ENCODE results near the gene FRRS1.

FRRS1 gene

DNA sequence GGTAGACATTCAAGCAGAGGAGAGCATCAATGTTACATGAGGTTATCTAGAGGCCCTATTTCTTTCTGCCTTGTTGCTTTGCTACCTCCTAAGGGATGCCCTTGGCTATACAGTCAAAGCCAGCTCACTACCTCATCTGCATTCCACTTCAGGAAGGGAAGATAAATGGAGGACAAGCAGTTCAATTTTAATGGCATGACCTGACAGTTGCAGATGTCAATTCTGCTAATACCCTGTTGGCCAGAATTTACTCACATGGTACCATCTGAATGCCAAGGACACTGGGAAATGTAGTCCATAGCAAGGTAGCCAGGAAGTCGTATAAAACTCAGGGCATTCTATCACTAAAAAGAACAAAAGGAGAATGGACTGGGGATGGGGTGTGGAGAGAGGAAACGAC, 89.0 kb downstream of the FRRS1 start:
- H3K36me3 Mint-ChIP-seq: no peaks in the 10 kb centered on the region
- no peaks in the 10 kb centered on the region for H3K4me1 Mint-ChIP-seq
- H3K4me3 Mint-ChIP-seq: no peak overlapping the region
- no peak overlapping the region for H3K27ac Mint-ChIP-seq
- H3K9me3 Mint-ChIP-seq: no peaks in the 10 kb centered on the region
- H3K27me3 Mint-ChIP-seq: peaks cover 3% of the 10 kb centered on the region

DNA sequence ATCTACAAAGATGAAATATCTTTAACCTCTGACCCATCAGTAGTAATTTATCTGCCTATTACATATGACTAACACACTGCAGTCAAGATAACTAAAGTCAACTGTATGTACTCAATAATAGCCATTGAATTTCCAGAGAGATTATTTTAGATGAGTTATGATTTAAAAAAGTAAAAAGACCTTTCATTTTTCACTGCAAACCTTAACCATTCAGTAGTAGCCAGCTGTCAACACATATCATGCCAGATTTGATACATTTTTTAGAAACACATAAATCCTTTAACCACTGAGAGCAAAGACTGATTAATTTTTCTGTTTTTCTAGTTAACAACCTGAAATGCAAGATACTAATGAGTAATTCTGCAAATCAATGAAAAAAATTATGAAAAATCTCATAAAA, 89.6 kb downstream of the FRRS1 start:
- Mint-ChIP-seq H3K36me3 (no peaks in the 10 kb centered on the region), H3K27me3 (peaks cover 3% of the 10 kb centered on the region), H3K9me3 (no peaks in the 10 kb centered on the region), H3K4me3 (no peak overlapping the region), H3K4me1 (no peaks in the 10 kb centered on the region), H3K27ac (no peak overlapping the region)

DNA sequence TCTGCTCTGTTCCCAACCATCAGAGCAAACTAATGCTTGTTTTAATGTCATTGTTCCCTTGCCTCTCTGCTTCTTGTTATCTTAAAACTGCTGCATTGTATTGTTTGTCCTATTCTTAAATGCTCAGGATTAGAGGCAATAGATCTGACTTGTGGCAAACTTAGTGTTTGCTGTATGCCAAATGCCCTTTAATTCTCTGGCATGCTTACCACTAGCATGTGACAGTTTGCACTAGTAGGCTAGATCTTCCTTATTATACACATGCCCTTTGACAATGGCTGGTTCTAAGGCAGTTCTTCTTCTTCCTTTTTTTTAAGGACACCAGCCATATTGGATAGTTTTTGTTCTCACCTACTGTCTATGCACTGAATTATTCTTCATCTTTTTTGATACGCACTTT, 90.4 kb downstream of the FRRS1 start:
- peaks cover 3% of the 10 kb centered on the region for H3K27me3 Mint-ChIP-seq
- no peaks in the 10 kb centered on the region for H3K9me3 Mint-ChIP-seq
- H3K4me3 Mint-ChIP-seq: no peak overlapping the region
- no peaks in the 10 kb centered on the region for H3K4me1 Mint-ChIP-seq
- H3K36me3 Mint-ChIP-seq: no peaks in the 10 kb centered on the region
- no peak overlapping the region for H3K27ac Mint-ChIP-seq

DNA sequence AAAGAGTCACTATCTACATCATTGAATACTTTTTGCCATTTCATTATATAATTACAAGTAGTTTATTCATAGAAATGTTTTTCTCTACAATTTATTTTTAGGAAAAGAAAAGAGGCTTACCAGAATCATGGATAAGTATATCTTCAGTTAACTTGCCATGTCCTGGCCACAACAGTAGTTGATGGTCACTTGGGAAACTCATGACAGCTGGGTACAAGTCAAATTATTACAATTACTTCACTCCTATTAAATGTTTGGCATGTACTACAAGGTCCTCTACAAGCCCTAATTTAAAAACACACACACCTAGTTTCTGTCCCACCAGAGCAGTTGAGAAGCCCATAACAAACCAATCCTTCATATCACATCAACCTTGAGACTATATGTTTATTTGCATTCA, 91.1 kb downstream of the FRRS1 start:
- Mint-ChIP-seq H3K9me3 (no peaks in the 10 kb centered on the region), H3K36me3 (no peaks in the 10 kb centered on the region), H3K4me3 (no peak overlapping the region), H3K4me1 (no peaks in the 10 kb centered on the region), H3K27ac (no peak overlapping the region), H3K27me3 (peaks cover 3% of the 10 kb centered on the region)

DNA sequence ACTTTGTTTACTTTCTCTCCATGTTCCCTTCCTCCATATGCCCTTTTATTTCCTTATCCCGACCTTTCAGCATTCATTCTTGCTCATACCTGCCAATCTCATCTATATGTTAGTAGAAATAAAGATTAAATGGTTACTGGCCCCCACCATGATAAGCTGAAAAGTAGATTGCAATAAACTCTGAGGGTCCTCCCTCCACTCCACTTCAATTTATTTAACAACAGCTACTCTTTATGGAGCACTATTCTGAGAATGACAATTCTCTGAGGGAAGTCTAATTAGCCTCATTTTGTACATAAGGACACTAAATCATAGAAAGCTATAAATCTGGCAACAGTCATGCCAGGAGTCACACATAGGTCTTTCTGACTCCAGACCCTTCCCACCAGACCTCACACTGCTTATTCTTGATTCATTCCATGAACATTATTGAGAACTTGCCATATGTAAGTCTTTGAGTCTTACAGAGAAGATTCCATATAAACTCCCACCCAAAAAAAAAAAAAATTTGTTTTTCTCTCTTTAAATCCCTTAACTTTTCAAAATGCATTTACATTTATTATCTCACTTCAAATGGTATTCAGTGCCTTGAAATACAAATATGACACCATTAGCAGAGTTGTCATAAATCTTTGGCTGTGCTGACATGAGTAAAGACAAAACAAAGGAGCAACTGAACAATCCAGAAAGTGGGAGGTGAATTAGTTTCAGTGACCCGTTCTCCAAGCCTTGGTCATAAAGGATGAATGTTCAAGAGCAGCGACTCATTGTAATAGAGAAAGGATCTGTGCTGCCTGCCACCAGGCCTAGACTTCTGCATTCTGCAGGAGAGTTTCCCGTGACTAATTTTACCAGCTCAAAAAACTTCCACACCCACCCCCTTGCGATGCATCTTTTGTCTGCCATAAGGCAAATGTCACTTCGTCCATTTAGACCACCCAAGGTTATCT, 92.0 kb downstream of the FRRS1 start:
- Mint-ChIP-seq H3K36me3 (no peaks in the 10 kb centered on the region), H3K27ac (no peak overlapping the region), H3K4me3 (no peak overlapping the region), H3K27me3 (peaks cover 5% of the 10 kb centered on the region), H3K4me1 (no peaks in the 10 kb centered on the region), H3K9me3 (no peaks in the 10 kb centered on the region)

DNA sequence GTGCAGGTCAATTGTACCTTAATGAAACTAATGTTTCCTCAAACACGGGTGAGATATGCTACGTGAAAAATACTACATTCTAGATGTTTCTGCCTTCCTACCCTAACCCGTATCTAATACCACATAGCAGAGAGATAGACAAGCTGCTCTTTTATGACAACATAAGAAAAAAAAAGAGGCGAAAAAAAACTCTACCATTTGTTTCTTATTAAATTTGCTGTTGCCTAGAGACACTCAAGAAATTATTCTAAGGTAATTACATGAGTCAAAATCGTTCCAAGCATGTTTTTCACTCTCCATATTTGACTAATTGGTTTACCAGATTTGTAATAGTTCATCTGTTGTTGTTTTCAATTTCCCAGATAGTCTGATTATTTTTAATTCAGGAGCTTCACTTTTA, 93.1 kb downstream of the FRRS1 start:
- Mint-ChIP-seq H3K4me3 (no peak overlapping the region), H3K27me3 (peaks cover 6% of the 10 kb centered on the region), H3K36me3 (no peaks in the 10 kb centered on the region), H3K9me3 (no peaks in the 10 kb centered on the region), H3K27ac (no peak overlapping the region), H3K4me1 (no peaks in the 10 kb centered on the region)

DNA sequence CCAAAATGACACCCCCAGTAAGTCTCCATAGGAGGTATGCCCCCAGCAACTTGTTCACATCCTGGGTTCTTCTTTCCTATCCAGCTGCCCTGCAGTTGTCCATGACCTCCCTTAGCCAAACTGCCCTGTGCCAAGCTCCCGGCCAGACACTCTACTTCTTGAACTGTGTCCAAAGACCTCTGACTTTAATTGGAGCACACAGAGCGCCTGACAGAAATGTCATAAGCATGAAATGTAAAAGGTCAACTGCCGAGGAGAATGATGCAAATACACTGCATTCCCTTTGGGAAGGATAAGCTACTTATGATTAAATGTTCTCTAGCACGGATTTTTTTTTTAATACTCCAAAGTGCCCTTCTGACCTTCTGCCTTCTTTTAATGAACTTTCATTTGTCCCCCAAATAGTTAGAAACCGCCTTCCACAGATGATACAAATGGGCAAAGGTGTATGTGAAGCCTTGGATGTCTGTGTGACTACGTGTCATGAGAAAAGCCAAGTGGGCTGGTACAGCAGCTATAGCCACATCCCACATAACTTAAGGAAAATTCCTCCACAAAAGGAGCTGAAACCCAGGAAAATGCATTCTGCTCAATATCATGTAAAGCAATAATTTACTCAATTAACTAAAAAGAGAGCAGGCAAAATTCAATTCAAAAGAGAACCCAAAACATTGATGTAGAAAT, 93.8 kb downstream of the FRRS1 start:
- H3K27ac Mint-ChIP-seq: no peak overlapping the region
- no peaks in the 10 kb centered on the region for H3K36me3 Mint-ChIP-seq
- peaks cover 6% of the 10 kb centered on the region for H3K27me3 Mint-ChIP-seq
- H3K9me3 Mint-ChIP-seq: no peaks in the 10 kb centered on the region
- H3K4me1 Mint-ChIP-seq: no peaks in the 10 kb centered on the region
- H3K4me3 Mint-ChIP-seq: no peak overlapping the region

DNA sequence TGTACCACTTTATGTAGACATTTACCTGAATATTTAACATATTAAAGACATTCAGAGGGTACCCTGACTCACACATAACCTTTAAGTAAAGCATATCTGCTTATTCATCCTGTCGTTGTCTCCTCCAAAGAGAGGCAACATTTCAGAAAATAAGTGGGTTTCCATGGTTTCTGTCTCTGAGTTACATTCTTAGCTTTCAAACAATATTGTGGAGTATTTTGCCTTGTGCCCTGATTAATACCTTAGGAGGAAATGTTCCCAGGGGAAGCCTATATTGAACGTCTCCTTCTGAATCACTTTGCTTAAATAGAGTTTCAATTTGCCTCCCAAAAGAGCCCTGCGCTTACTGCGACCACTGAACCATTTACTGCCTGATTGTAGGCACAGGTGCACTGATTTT, 94.4 kb downstream of the FRRS1 start:
- Mint-ChIP-seq H3K4me1 (no peaks in the 10 kb centered on the region), H3K27ac (no peak overlapping the region), H3K27me3 (peaks cover 6% of the 10 kb centered on the region), H3K4me3 (no peak overlapping the region), H3K36me3 (no peaks in the 10 kb centered on the region), H3K9me3 (no peaks in the 10 kb centered on the region)

DNA sequence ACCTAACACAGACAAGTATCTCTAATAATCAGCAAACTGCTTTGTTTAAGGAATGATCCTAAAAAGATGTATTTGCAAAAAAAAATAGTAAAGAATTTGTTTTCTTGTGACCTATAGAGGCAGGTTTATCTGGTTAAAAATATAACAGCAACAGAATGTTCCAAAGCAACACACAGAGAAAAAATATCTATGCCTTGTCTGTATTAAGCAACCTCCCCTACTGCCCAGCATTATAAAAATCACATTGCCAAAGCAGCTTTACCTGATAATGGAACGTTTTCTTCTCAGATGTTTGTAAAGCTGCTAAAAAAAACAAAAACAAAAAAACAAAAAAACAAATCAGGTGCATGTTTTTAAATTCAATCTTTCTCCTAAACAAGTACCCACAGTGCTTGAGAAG, 95.9 kb downstream of the FRRS1 start:
- Mint-ChIP-seq H3K36me3 (no peaks in the 10 kb centered on the region), H3K4me1 (no peaks in the 10 kb centered on the region), H3K27me3 (peaks cover 9% of the 10 kb centered on the region), H3K4me3 (no peak overlapping the region), H3K9me3 (no peaks in the 10 kb centered on the region), H3K27ac (no peak overlapping the region)

DNA sequence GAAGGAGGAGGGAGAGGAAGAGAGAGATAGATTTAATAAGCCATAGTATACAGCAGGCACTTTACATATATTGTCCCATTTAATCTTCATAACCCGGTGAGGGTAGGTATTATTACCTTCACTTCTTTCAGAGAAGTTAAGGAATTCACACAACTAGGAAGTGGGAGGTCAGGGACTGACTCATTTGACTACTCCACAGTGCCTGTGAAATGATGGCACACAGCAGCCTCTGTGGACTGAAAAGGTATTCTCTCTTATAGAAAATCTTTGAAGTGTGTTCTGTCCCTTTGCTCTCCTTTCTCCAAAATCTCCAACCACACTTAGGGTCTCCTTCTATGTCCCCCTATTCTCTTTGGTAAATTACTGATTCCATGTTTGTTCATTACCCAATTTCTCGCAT, 96.6 kb downstream of the FRRS1 start:
- Mint-ChIP-seq H3K36me3 (no peaks in the 10 kb centered on the region), H3K4me3 (no peak overlapping the region), H3K4me1 (no peaks in the 10 kb centered on the region), H3K27ac (no peak overlapping the region), H3K27me3 (peaks cover 9% of the 10 kb centered on the region), H3K9me3 (no peaks in the 10 kb centered on the region)

DNA sequence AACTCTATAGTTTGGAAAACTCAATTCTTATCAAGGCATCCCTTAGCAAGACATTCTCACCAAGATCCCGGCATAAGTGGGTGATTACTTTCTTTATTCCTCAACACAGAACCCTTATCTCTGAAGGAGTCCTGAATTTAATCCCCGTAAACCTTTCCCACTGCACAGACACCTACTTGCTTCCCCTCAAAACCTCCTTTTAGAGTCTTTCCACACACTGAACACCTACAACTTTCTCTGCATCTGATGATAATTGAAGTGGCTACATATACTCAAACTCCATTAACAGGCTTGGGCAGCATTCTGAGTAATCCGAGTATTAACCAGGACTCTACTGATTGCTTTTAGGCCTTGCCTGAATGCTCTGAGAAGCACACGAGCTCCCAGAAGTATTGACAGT, 97.1 kb downstream of the FRRS1 start:
- Mint-ChIP-seq H3K27ac (no peak overlapping the region), H3K27me3 (peaks cover 11% of the 10 kb centered on the region), H3K4me3 (no peak overlapping the region), H3K9me3 (no peaks in the 10 kb centered on the region), H3K4me1 (no peaks in the 10 kb centered on the region), H3K36me3 (no peaks in the 10 kb centered on the region)

DNA sequence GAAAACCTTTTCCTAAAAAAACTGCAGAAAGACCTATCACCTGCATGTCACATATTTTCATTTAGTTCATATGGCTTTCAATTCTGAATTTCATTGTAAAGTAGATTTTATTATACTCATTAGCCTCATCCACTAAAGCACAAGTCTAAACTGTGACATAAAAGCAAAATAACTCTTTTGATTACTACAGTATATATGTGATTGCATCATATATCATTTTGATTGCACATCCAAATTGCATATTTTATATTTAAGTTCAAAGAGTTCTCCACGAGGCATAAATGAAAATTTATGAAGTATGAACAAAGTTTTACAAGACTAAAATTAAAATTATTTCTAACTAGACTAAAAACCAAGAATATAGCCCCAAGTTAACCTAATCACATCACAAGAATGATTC, 101.2 kb downstream of the FRRS1 start:
- Mint-ChIP-seq H3K27me3 (peaks cover 8% of the 10 kb centered on the region), H3K9me3 (no peaks in the 10 kb centered on the region), H3K27ac (no peak overlapping the region), H3K4me1 (no peaks in the 10 kb centered on the region), H3K4me3 (no peak overlapping the region), H3K36me3 (no peaks in the 10 kb centered on the region)

DNA sequence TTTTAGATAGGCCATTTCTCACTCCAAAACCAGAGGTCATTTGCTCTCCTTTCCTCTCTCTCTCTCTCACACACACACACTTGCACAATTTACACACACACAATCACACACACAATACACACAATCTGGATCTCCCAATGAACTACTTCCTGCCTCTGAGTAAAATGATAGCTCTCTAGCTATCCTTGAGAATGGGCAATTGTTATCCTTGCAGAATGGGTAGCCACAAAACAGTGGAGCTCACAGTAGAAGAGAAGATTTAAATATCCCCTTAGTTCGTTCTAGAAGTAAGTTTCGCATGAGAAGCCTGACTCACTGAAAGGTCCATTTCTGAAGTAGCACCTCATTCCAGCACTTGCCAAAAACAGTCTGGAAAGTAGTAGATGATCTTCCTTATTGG, 102.9 kb downstream of the FRRS1 start:
- no peaks in the 10 kb centered on the region for H3K4me1 Mint-ChIP-seq
- H3K9me3 Mint-ChIP-seq: no peaks in the 10 kb centered on the region
- H3K27ac Mint-ChIP-seq: no peak overlapping the region
- no peak overlapping the region for H3K4me3 Mint-ChIP-seq
- H3K27me3 Mint-ChIP-seq: peaks cover 6% of the 10 kb centered on the region
- no peaks in the 10 kb centered on the region for H3K36me3 Mint-ChIP-seq

DNA sequence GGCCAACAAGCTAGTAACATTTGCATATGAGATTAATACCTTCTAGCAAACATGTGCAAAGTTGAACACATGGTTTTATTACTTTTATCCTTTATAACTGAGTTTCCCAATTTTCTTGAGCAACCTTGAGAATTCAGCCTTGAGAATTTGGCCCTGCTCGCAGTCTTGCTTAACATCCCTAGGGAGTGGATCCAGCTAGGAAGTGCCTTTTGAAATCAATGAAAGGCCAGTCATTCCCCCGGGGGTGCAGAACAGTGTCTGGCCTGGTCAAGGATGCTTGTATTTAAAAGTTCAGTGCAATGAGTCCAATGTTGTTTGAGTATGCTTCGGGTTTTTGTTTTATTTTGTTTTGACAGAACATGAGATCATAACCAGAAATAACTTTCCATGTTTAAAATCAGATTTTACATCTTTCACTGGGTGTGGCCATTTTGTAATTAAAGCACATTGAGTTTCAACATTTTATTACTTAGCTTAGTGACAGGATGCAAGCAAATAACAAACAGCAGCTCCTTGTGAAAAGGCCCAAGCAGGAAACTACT, 103.8 kb downstream of the FRRS1 start:
- Mint-ChIP-seq H3K27me3 (peaks cover 6% of the 10 kb centered on the region), H3K4me1 (no peaks in the 10 kb centered on the region), H3K4me3 (no peak overlapping the region), H3K9me3 (no peaks in the 10 kb centered on the region), H3K27ac (no peak overlapping the region), H3K36me3 (no peaks in the 10 kb centered on the region)

DNA sequence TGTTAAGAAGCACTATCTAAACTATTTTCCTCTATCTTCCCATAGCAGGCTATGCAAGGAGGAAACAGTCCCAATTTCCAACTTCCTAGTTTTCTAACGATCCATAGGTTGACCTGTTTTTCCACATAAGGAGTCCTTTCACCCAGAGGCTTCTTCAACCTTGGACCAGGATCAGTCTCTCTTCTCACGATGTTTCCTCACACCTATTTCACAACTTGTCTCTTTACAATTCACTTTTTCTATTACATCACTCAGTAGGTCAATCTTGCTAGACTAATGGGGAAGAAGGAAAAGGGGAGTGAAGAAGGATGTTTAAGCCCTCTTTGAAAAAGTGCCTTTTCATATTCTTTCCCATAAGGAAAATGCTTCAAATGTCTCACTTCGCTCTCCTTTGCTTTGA, 104.7 kb downstream of the FRRS1 start:
- Mint-ChIP-seq H3K36me3 (no peaks in the 10 kb centered on the region), H3K27ac (no peak overlapping the region), H3K27me3 (peaks cover 4% of the 10 kb centered on the region), H3K9me3 (no peaks in the 10 kb centered on the region), H3K4me3 (no peak overlapping the region), H3K4me1 (no peaks in the 10 kb centered on the region)

DNA sequence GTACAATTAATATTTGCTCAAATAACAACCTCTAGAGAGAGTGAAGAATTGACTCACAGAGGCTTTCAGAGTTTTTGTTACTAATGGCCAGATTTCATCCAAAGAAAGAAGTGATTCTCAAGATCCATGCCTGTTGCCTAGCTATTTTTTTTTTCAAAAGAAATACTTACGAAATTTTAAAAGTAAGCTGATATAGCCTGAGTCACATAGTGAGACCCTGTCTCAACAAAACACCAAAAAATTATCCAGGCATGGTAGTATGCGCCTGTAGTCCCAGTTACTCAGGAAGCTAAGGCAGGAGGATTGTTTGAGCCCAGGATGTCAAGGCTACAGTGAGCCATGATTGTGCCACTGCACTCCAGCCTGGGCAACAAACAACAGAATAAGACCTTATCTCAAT, 105.9 kb downstream of the FRRS1 start:
- Mint-ChIP-seq H3K36me3 (no peaks in the 10 kb centered on the region), H3K9me3 (no peaks in the 10 kb centered on the region)

More for the DNA sequence above, 105.9 kb downstream of the FRRS1 start:
- no peaks in the 10 kb centered on the region for H3K4me1 Mint-ChIP-seq
- H3K27me3 Mint-ChIP-seq: peaks cover 2% of the 10 kb centered on the region
- no peak overlapping the region for H3K4me3 Mint-ChIP-seq
- no peak overlapping the region for H3K27ac Mint-ChIP-seq
